Ascending aorta (tissue), 2 donors: ENCODE results near the gene CIB4. TPM values are rescaled to one million over a fixed set of nuclear protein-coding genes. Genes with fewer than 3 reads are reported as not detected.

Experiments used
- DNase-seq, 2 donors: peaks; one replicate each; pipeline ENCODE4 v3.0.0-alpha.2; 2019; ENCODE audit warnings: low spot score in 2 of 2
- H3K27ac ChIP-seq, 2 donors: fragments of 200-600 bp; sonication (generic); one replicate each; pipeline ENCODE4 v1.5.1; 2016 to 2017; ENCODE audit warnings: mild to moderate bottlenecking in 1 of 2
- H3K27me3 ChIP-seq: fragments of 200-600 bp; sonication (generic); one replicate; pipeline ENCODE4 v1.5.1; 2017
- H3K36me3 ChIP-seq, 2 donors: fragments of 200-600 bp; sonication (generic); one replicate each; pipeline ENCODE4 v1.5.1; 2016
- H3K4me1 ChIP-seq, 2 donors: fragments of 200-600 bp; sonication (generic); one replicate each; pipeline ENCODE4 v1.5.1; 2016 to 2017; ENCODE audit warnings: mild to moderate bottlenecking in 1 of 2
- H3K4me3 ChIP-seq, 2 donors: fragments of 200-600 bp; sonication (generic); one replicate each; pipeline ENCODE4 v1.5.1; 2016 to 2017; ENCODE audit warnings: mild to moderate bottlenecking in 1 of 2
- H3K9me3 ChIP-seq, 2 donors: fragments of 200-600 bp; sonication (generic); one replicate each; pipeline ENCODE4 v1.5.1; 2016
- intact Hi-C: fragments of 100-400 bp; cut with DNase I; formaldehyde crosslinking; loops from one replicate; pipeline ENCODE4 v1.15.1; 2023
- total RNA-seq: library from RNA; depleted of rRNA; stranded (reverse); fragments of >200 nt; gene quantifications from one replicate; pipeline ENCODE4 v1.1.0, GENCODE V29; 2016
- TF ChIP-seq, protein P1 (sequence below), 3 experiments: fragments of 200-600 bp in 2 of 3; fragments of 450-650 bp in 1 of 3; sonication (generic) in 2 of 3; IDR thresholded peaks; one replicate each; pipeline ENCODE4 v1.5.1; 2016 to 2019; ENCODE audit warnings: antibody characterized with exemption in 3 of 3, mild to moderate bottlenecking in 1 of 3, moderate library complexity in 1 of 3

CIB4 gene
- total RNA-seq, 1 donor from 2014 or later = not detected

DNA sequence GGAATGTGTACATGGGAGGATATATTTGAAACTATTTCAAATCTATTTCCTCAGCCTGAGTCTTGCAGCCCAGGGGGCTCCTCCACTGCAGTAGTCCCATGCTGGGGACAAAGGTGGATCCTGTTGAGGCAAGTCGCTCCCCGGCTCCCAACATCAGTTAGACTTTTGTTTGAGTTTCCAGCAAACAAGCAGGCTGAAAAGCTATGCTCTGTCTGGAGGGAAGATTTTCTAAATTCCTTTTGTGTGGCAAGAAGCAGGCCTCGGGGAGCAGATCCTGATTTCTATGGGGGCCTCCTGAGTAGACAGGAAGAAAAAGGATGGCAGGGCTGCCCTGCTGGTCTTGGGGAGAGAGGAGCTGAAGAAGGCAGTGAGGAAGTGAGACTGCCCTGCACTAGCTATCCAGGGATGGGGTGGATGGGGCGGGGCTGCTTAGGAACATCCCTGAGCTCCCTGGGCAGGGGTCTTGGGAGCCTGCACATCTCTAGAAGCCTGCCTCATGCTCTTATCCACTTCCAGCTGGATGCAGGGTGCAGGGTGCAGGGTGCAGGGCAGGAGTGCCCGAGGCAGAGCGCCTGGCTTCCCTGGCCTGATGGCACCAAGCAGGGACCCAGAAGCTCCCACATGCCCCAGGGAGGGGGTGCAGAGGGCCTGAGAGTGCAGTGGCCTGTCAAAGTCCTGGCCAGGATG is 6.0 kb upstream of the CIB4 start:
- Histone ChIP-seq H3K4me1 (no peaks in the 10 kb centered on the region), H3K27ac (no peak overlapping the region), H3K36me3 (no peaks in the 10 kb centered on the region), H3K4me3 (no peak overlapping the region), H3K27me3 (no peaks in the 10 kb centered on the region), H3K9me3 (no peaks in the 10 kb centered on the region)
- TF ChIP-seq, protein P1, sequence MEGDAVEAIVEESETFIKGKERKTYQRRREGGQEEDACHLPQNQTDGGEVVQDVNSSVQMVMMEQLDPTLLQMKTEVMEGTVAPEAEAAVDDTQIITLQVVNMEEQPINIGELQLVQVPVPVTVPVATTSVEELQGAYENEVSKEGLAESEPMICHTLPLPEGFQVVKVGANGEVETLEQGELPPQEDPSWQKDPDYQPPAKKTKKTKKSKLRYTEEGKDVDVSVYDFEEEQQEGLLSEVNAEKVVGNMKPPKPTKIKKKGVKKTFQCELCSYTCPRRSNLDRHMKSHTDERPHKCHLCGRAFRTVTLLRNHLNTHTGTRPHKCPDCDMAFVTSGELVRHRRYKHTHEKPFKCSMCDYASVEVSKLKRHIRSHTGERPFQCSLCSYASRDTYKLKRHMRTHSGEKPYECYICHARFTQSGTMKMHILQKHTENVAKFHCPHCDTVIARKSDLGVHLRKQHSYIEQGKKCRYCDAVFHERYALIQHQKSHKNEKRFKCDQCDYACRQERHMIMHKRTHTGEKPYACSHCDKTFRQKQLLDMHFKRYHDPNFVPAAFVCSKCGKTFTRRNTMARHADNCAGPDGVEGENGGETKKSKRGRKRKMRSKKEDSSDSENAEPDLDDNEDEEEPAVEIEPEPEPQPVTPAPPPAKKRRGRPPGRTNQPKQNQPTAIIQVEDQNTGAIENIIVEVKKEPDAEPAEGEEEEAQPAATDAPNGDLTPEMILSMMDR (IDR thresholded peaks at IDR 0.05) = no peak
- intact Hi-C loops = no loop called here
- no peak for DNase-seq

GRCh38 chr2:26645762-26646161 is 4.6 kb upstream of the CIB4 start:
- H3K9me3 ChIP-seq = no peaks in the 10 kb centered on the region
- H3K27me3 ChIP-seq = no peaks in the 10 kb centered on the region
- TF ChIP-seq, protein P1 (IDR thresholded peaks at IDR 0.05) = no peak
- H3K4me3 ChIP-seq = no peak overlapping the region
- DNase-seq = no peak
- intact Hi-C loops = no loop called here
- H3K36me3 ChIP-seq = no peaks in the 10 kb centered on the region
- H3K27ac ChIP-seq = no peak overlapping the region
- no peaks in the 10 kb centered on the region for H3K4me1 ChIP-seq

- Histone ChIP-seq H3K9me3 (no peaks in the 10 kb centered on the region), H3K36me3 (no peaks in the 10 kb centered on the region), H3K4me3 (no peak overlapping the region), H3K27me3 (no peaks in the 10 kb centered on the region), H3K27ac (no peak overlapping the region), H3K4me1 (no peaks in the 10 kb centered on the region)
- TF ChIP-seq, protein P1 (IDR thresholded peaks at IDR 0.05) = no peak
- DNase-seq = no peak
- intact Hi-C loops = no loop called here
Observed at GRCh38 chr2:26644188-26644835, 3.1 kb upstream of the CIB4 start.

DNA sequence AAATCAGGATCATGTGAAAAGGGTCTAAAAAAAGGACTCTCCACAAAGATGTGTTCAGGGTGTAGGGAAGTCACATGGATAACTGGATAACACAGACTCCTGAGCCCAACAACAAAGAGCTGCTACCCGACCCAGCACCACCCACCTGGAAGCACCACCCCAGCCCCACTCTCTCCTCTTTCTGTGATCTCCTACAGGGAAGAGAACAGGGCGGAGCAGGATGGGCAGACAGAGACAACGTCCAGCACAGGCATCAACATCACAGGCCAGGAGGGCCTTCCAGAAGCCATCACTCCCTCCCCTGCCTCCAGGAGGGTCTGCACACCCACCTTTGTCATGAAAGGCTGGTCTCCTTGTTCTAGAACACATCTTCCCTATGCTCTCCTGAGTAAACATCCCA is 1.3 kb upstream of the CIB4 start:
- Histone ChIP-seq H3K27me3 (no peaks in the 10 kb centered on the region), H3K27ac (no peak overlapping the region), H3K9me3 (no peaks in the 10 kb centered on the region), H3K36me3 (no peaks in the 10 kb centered on the region), H3K4me1 (no peaks in the 10 kb centered on the region), H3K4me3 (no peak overlapping the region)
- intact Hi-C loops = no loop called here
- DNase-seq = no peak
- TF ChIP-seq, protein P1 (IDR thresholded peaks at IDR 0.05) = no peak

- no peaks in the 10 kb centered on the region for H3K27me3 ChIP-seq
- H3K4me3 ChIP-seq = no peak overlapping the region
- no peaks in the 10 kb centered on the region for H3K9me3 ChIP-seq
- TF ChIP-seq, protein P1 (IDR thresholded peaks at IDR 0.05) = no peak
- DNase-seq = no peak
- intact Hi-C loops = no loop called here
- no peaks in the 10 kb centered on the region for H3K4me1 ChIP-seq
- no peak overlapping the region for H3K27ac ChIP-seq
- H3K36me3 ChIP-seq = no peaks in the 10 kb centered on the region
Observed at GRCh38 chr2:26640331-26640745, 828 bp downstream of the CIB4 start.
